ENCODE results near the gene THADA. TPM values are rescaled to one million over a fixed set of nuclear protein-coding genes. Genes with fewer than 3 reads are reported as not detected.

The THADA gene
- total and polyA plus RNA-seq, 2 donors (not counting 3 experiments of a cell fraction or from before 2014, with no cell fraction given), result 22.6 to 25.3 TPM

DNA sequence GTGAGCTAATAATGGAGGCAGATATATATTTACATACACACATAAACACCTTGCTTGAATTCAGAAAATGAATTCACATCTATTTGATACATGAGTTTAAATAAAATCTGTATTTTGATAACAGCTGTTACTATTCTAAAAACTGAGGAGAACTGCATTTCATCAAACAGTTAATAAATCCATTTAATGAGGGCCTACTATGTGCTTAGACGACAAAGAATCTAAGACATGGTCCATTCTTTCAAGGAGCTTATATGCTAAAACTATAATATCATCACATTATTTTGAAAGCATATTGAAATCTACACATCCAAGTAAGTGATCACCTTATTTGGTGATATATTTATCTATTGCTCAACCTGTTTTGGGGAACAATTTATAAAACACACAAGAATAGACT, 278.6 kb downstream of the THADA start:
- no peak overlapping the region for H3K9ac ChIP-seq (replicated peaks; ENCODE audit: extremely low read depth, insufficient read depth, low read length)
- no peaks in the 10 kb centered on the region for H3K36me3 ChIP-seq (ENCODE audit: control insufficient read depth in 2 of 2, extremely low read depth in 1 of 2, insufficient read depth in 2 of 2, low read length in 2 of 2)
- no peak overlapping the region for H3K27ac ChIP-seq (ENCODE audit: insufficient read depth, low read depth, low read length)
- POLR2A ChIA-PET, result no interaction called here
- H2AFZ ChIP-seq (ENCODE audit: low read depth, low read length), result no peak overlapping the region
- H3K4me3 ChIP-seq (replicated peaks in 1 of 3; ENCODE audit: insufficient read depth in 1 of 3, low read depth in 1 of 3, low read length in 3 of 3), result no peak overlapping the region
- FAIRE-seq (no peak), DNase-seq (ENCODE audit: low read depth, low spot score) (no peak)
- no TSS peak for BruUV-seq (replicated peaks)
- dilution Hi-C loops (cut with MboI; ENCODE audit: extremely low pct_ligation_motif_present, low sequenced_read_pairs), result no loop called here
- intact Hi-C loops (cut with micrococcal nuclease), result no loop called here
- no peaks in the 10 kb centered on the region for H3K79me2 ChIP-seq (ENCODE audit: control insufficient read depth, insufficient read depth, low read length)
- no peaks in the 10 kb centered on the region for H3K9me3 ChIP-seq (replicated peaks; ENCODE audit: control insufficient read depth, insufficient read depth, low read length)
- no peaks in the 10 kb centered on the region for H3K9me1 ChIP-seq (replicated peaks; ENCODE audit: control insufficient read depth, extremely low read depth, insufficient read depth, low read length)
- CTCF ChIA-PET, result interaction anchor here (0.9 to 1.1 kb wide), 2 partner anchors 14 to 52 kb away, joined by 3 read pairs; no protein-coding TSS in a partner anchor
- TF ChIP-seq POLR2AphosphoS5 (IDR thresholded peaks at IDR 0.05; ENCODE audit: insufficient read depth, low read depth, low read length), result no peak
- no peak for TF ChIP-seq GATA2 (IDR thresholded peaks at IDR 0.05; ENCODE audit: insufficient read depth, insufficient read length, low read depth, low read length)
- TF ChIP-seq EZH2 (IDR thresholded peaks at IDR 0.05; ENCODE audit: borderline replicate concordance, low read depth, low read length, severe bottlenecking), result no peak
- no peak for TF ChIP-seq MYC (IDR thresholded peaks at IDR 0.05; ENCODE audit: low read depth, low read length)
- no peak for TF ChIP-seq FOS (IDR thresholded peaks at IDR 0.05; ENCODE audit: borderline replicate concordance, insufficient read depth, low read length)
- TF ChIP-seq, protein P1, sequence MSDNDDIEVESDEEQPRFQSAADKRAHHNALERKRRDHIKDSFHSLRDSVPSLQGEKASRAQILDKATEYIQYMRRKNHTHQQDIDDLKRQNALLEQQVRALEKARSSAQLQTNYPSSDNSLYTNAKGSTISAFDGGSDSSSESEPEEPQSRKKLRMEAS (IDR thresholded peaks at IDR 0.05; ENCODE audit: insufficient read depth, insufficient read length), result no peak
- TF ChIP-seq POLR2A (IDR thresholded peaks at IDR 0.05; ENCODE audit: low read depth, low read length), result no peak
- TF ChIP-seq JUN (IDR thresholded peaks at IDR 0.05; ENCODE audit: borderline replicate concordance, insufficient read depth, insufficient read length, low read depth), result no peak
- TF ChIP-seq, protein P2, sequence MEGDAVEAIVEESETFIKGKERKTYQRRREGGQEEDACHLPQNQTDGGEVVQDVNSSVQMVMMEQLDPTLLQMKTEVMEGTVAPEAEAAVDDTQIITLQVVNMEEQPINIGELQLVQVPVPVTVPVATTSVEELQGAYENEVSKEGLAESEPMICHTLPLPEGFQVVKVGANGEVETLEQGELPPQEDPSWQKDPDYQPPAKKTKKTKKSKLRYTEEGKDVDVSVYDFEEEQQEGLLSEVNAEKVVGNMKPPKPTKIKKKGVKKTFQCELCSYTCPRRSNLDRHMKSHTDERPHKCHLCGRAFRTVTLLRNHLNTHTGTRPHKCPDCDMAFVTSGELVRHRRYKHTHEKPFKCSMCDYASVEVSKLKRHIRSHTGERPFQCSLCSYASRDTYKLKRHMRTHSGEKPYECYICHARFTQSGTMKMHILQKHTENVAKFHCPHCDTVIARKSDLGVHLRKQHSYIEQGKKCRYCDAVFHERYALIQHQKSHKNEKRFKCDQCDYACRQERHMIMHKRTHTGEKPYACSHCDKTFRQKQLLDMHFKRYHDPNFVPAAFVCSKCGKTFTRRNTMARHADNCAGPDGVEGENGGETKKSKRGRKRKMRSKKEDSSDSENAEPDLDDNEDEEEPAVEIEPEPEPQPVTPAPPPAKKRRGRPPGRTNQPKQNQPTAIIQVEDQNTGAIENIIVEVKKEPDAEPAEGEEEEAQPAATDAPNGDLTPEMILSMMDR (IDR thresholded peaks at IDR 0.05; ENCODE audit: extremely low read depth in 1 of 2, insufficient read depth in 1 of 2, low read depth in 1 of 2, low read length in 2 of 2), result no peak
- H4K20me1 ChIP-seq (replicated peaks; ENCODE audit: control insufficient read depth, extremely low read depth, insufficient read depth, low read length), result no peaks in the 10 kb centered on the region
- peaks cover 27% of the 10 kb centered on the region for H3K4me1 ChIP-seq (ENCODE audit: control insufficient read depth, extremely low read depth, insufficient read depth, low read length)
- H3K27me3 ChIP-seq (ENCODE audit: control insufficient read depth in 2 of 2, insufficient read depth in 2 of 2, low read length in 2 of 2), result no peaks in the 10 kb centered on the region
- no peak overlapping the region for H3K4me2 ChIP-seq (ENCODE audit: insufficient read depth, low read length)

Measured in endothelial cell of umbilical vein (primary cell).